Activated CD8-positive, alpha-beta memory T cell treated with anti-CD3 and anti-CD28 coated beads for 24 hours (primary cell): ENCODE measurements around the gene TAF1D.

Experiments used
- DNase-seq: peaks from one replicate; pipeline ENCODE4 v3.0.0-alpha.2; 2020

TAF1D gene

DNA sequence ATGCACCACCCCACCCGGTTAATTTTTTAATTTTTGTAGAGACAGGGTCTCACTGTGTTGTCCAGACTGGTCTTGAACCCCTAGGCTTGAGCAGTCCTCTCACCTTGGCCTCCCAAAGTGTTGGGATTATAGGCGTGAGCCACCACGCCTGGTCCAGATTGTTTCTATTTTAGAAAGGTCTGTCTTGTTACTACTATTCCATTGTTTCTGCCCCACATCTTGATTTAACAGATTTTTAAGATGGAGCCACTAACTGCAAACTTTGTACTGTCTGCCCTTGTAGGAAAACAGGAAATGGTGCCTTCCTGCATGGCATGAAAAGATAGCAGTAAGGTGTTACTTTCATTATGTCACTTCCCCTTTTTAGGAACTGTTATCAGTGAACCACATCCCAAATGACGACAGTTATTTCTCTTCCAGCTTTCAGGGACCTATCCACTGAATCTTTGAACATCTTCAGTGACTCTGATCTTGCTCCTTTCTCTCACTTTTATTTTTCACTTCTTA lies 23.2 kb downstream of the TAF1D start:
- no peak for DNase-seq

DNA sequence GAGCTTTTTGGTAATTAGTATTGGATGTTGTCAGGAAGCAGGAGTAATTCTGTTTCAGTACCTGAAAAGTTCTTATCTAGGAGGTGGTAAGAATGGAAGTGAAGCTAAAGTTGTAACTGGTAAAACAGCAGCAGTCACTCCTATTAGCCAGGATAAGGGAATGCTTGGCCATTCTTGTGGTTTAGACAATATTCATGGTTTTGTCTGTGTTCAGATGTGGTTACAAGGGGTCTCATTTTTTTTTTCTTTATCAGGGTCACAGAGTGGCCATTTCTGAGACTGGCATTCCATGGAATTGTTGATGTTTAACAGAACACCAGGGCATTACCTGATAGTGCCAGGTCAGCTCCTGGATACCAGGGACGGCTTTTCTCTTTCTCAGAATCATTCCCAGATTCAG lies 23.8 kb downstream of the TAF1D start:
- no peak for DNase-seq

GRCh38 chr11:93715797-93716396 lies 25.4 kb downstream of the TAF1D start:
- DNase-seq, result no peak

GRCh38 chr11:93712678-93713077 lies 28.6 kb downstream of the TAF1D start:
- DNase-seq, result no peak

- DNase-seq, result no peak
These were observed 31.1 kb downstream of the TAF1D start for GRCh38 chr11:93710239-93710638.

- DNase-seq, result no peak
These were observed 37.1 kb downstream of the TAF1D start for GRCh38 chr11:93704237-93704636.

- DNase-seq, result no peak
These were observed 40.5 kb downstream of the TAF1D start for GRCh38 chr11:93700830-93701229.

DNA sequence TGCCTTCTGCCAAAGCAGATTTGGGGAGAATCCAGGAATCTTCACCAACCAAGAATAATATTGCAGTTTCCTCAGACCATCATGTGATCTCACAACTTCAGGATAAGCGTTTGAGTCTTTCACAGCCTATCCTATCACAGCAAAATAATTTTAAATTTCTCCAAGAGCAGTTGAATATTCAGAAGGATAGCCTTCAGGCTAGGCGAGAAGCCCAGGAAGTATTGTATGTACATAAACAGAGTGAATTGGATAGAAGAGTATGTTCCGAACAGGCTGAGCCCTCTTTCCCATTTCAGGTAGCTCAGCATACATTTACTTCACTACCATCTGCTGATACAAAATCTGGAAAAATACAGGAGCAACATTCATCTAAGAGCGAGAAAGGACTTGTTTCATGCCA lies 43.7 kb downstream of the TAF1D start:
- DNase-seq, result no peak

DNA sequence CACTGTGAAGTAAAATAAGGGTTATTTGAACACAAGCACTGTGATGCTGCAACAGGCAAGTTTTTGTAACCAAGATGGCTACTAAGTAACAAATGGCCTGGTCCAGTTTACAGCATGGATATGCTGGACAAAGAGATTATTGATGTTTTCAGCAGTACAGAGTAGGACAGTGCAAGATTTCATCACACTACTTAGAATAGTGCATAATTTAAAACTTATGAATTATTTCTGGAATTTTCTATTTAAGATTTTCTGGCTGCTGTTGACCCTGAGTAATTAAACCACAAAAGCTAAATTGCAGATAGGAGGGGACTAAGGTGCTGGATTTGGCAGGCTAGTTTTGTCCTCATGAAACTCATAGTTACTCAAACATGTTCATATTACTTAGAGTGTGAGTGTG lies 46.7 kb downstream of the TAF1D start:
- no peak for DNase-seq

DNA sequence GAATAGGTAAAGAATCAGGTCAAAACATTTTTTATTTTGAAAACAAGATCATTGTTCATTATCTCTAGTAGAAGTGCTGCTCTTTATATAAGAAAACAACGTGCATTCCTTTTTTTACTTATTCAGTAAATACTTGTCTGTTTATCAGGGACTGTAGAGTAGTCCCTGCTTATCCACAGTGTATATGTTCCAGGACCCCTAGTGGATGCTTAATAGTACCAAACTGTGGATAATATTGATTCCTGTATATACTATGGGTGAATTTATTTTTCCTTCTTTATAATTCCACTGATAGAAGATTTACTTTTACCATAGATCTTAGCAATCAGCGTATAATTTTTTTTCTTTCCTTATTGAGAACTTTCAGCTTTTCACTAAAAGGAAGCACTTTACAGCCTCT lies 47.2 kb downstream of the TAF1D start:
- no peak for DNase-seq

- DNase-seq, result no peak
These were observed 52.1 kb downstream of the TAF1D start for GRCh38 chr11:93689240-93689639.

GRCh38 chr11:93686812-93687211 lies 54.5 kb downstream of the TAF1D start:
- DNase-seq, result no peak

DNA sequence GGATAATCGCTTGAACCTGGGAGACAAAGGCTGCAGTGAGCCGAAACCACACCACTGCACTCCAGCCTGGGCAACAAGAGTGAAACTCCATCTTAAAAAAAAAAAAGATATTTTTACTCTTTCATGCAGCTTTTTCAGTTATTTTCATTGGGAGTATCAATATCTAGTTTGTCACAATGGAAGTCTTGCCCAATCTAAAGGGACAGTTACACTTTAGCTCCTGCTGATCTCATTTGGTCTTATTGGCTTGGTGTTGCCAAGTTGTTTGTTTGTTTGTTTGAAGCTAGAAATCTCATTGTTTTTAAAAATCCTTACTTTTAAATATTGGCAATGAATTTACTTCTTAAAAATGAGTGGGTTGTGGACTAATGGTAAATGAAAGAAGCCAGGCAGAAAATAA lies 55.1 kb downstream of the TAF1D start:
- DNase-seq, result no peak
